HEK293T (cell line): ENCODE data around the gene NPAS3.

Source experiments
- CTCF ChIA-PET: fragments of 350-600 bp; formaldehyde crosslinking; extraction: SDS; loops from one replicate; lab custom pipeline; 2021; ENCODE audit warnings: antibody characterized with exemption, inconsistent platforms; lab: Yijun Ruan, JAX
- POLR2A ChIA-PET: fragments of 350-600 bp; formaldehyde crosslinking; extraction: SDS; loops from one replicate; lab custom pipeline; 2020; ENCODE audit warnings: antibody characterized with exemption, inconsistent platforms; lab: Yijun Ruan, JAX
- DNase-seq: peaks from one replicate; pipeline ENCODE4 v3.0.0; 2012; ENCODE audit warnings: mixed read lengths; ENCODE audit errors: extremely low spot score
- ARNT ChIP-seq: fragments of 450-650 bp; IDR thresholded peaks from 2 replicates; pipeline ENCODE4 v1.6.1; 2017; ENCODE audit warnings: mild to moderate bottlenecking
- BHLHE40 ChIP-seq: fragments of 450-650 bp; IDR thresholded peaks from 2 replicates; pipeline ENCODE4 v1.6.1; 2016; ENCODE audit warnings: mild to moderate bottlenecking, moderate library complexity, borderline replicate concordance
- CTBP1 ChIP-seq: fragments of 450-650 bp; IDR thresholded peaks from 2 replicates; pipeline ENCODE4 v1.6.1; 2016; ENCODE audit warnings: borderline replicate concordance
- ELF4 ChIP-seq: fragments of 450-650 bp; IDR thresholded peaks from 2 replicates; pipeline ENCODE4 v1.6.1; 2017; ENCODE audit warnings: antibody characterized with exemption
- FOXA1 ChIP-seq: fragments of 450-650 bp; IDR thresholded peaks from 2 replicates; pipeline ENCODE4 v1.6.1; 2016; ENCODE audit warnings: mild to moderate bottlenecking
- FOXK2 ChIP-seq: fragments of 450-650 bp; IDR thresholded peaks from 2 replicates; pipeline ENCODE4 v1.6.1; 2016; ENCODE audit warnings: mild to moderate bottlenecking
- FOXM1 ChIP-seq: fragments of 450-650 bp; IDR thresholded peaks from 2 replicates; pipeline ENCODE4 v1.6.1; 2017; ENCODE audit warnings: mild to moderate bottlenecking, borderline replicate concordance
- HDGF ChIP-seq: fragments of 450-650 bp; IDR thresholded peaks from 2 replicates; pipeline ENCODE4 v1.6.1; 2017; ENCODE audit warnings: antibody characterized with exemption, borderline replicate concordance
- L3MBTL2 ChIP-seq: fragments of 450-650 bp; conservative IDR thresholded peaks from 2 replicates; pipeline ENCODE4 v1.6.1; 2016; ENCODE audit warnings: mild to moderate bottlenecking
- LEF1 ChIP-seq: fragments of 450-650 bp; IDR thresholded peaks from 2 replicates; pipeline ENCODE4 v1.6.1; 2017; ENCODE audit warnings: mild to moderate bottlenecking, borderline replicate concordance
- NFRKB ChIP-seq: fragments of 450-650 bp; IDR thresholded peaks from 2 replicates; pipeline ENCODE4 v1.6.1; 2016; ENCODE audit warnings: mild to moderate bottlenecking, moderate library complexity
- SP1 ChIP-seq: fragments of 450-650 bp; IDR thresholded peaks from 2 replicates; pipeline ENCODE4 v1.6.1; 2017
- SUZ12 ChIP-seq: fragments of 450-650 bp; IDR thresholded peaks from 2 replicates; pipeline ENCODE4 v1.6.1; 2016; ENCODE audit warnings: mild to moderate bottlenecking
- TARDBP ChIP-seq: fragments of 450-650 bp; IDR thresholded peaks from 2 replicates; pipeline ENCODE4 v1.6.1; 2016
- ZNF384 ChIP-seq: fragments of 450-650 bp; IDR thresholded peaks from 2 replicates; pipeline ENCODE4 v1.6.1; 2016
- TF ChIP-seq, protein P1 (sequence below): fragments of 450-650 bp; IDR thresholded peaks from 2 replicates; pipeline ENCODE4 v1.6.1; 2016

The NPAS3 gene

DNA sequence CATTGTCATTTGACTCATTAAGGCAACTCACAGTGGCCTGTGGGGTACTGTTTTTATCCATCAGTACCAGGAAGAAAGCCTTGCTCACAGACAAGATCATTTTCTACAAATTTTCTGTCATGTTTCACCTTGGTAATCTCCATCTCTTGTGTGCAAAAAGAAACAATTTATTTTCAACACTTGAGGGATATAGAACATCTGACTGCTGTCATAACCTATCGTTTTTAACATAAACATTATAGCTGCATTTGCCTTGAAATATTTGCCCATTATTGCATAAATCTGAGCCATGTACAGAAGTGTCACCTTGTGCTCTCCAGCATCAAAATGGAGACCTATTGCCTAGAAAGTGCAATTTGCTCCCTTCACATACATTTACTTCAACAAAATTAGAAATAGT is 300.8 kb downstream of the NPAS3 start:
- POLR2A ChIA-PET = no interaction called here
- TF ChIP-seq ZNF384 (no peak), FOXK2 (no peak), CTBP1 (no peak), ARNT (no peak), TARDBP (no peak), NFRKB (no peak), BHLHE40 (no peak), ELF4 (no peak), FOXA1 (no peak), SP1 (no peak), HDGF (no peak)
- TF ChIP-seq, protein P1, sequence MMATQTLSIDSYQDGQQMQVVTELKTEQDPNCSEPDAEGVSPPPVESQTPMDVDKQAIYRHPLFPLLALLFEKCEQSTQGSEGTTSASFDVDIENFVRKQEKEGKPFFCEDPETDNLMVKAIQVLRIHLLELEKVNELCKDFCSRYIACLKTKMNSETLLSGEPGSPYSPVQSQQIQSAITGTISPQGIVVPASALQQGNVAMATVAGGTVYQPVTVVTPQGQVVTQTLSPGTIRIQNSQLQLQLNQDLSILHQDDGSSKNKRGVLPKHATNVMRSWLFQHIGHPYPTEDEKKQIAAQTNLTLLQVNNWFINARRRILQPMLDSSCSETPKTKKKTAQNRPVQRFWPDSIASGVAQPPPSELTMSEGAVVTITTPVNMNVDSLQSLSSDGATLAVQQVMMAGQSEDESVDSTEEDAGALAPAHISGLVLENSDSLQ = no peak
- DNase-seq = no peak
- CTCF ChIA-PET = no interaction called here

DNA sequence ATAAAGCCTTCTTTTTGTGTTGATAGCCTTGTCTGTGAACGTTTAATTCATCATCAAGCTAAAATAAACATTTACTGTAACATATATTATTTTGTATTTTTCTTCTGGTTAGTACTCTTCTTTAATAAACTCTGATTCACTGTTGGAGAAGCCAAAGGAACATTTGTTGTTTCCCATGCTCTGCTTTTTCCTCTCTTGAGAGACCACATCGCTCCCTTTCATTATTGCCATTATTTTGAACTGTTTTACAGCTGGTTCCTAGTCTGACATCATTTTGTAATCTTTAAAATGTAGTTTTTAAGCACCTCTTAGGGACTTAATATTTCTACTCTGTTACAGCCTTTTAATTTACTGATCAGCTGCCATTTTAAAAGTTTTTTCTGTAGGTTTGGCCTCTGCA is 301.8 kb downstream of the NPAS3 start:
- POLR2A ChIA-PET = no interaction called here
- TF ChIP-seq ARNT (no peak), TARDBP (no peak), LEF1 (no peak), NFRKB (no peak), CTBP1 (no peak), SP1 (no peak), L3MBTL2 (no peak), FOXK2 (no peak), ELF4 (no peak), FOXM1 (no peak), SUZ12 (no peak), BHLHE40 (no peak), HDGF (no peak), FOXA1 (no peak), ZNF384 (no peak)
- TF ChIP-seq, protein P1 = no peak
- CTCF ChIA-PET = interaction anchor here (0.6 kb wide), 1 partner anchor 415 kb away, joined by 4 read pairs; no protein-coding TSS in a partner anchor
- DNase-seq = no peak

DNA sequence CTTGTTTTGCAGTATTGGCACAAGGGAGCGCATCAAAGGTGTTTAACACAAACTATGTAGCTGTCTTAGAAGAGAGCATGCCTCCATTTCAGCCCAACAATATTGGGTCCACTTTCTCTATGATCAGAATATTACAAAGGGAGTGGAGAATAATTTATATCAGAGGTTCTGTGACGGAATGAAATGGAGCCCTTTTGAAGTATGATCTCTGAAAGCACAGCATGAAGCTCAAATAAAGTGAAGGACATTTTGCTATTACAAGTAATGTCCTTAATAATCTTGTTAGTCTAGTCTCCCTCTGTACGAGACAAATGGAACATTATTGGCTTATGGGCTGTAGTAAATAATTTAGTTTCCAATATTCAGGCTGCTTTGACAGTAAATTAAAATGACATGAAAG is 302.7 kb downstream of the NPAS3 start:
- ChIA-PET POLR2A (no interaction called here), CTCF (no interaction called here)
- TF ChIP-seq ZNF384 (no peak), SUZ12 (no peak), FOXA1 (no peak), L3MBTL2 (no peak)
- TF ChIP-seq, protein P1 = peak; percentile 27; the same call in 1 of the 2 replicates
- DNase-seq = no peak

DNA sequence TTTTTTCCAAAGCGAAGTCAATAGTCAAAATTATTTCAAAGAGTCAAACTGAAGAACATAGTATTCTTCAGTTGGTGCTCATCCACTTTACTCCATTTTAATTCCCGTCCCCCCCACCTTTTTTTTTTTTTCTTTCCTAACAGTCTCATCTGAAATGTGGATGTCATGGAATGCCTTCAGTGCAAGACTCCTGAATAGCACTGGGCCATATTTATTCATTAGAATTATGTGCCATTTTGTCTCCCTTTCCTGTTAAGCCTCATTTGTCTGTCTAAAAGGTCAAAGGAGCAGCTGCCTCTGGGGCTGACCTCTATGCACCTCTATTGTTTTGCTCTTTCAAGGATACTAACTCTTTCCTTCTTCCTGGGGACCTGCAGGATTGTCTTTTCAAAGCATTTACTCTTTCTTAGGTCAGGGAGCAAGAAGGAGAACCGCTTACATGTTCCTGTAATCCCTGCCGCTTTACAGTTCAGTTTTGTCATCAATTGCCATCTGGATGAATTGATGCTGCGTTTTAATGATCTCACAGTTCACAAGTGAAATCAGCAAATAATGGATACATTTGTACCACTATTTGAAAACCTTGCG is 310.6 kb downstream of the NPAS3 start:
- DNase-seq = no peak
- POLR2A ChIA-PET = no interaction called here
- CTCF ChIA-PET = no interaction called here
- TF ChIP-seq BHLHE40 = no peak

DNA sequence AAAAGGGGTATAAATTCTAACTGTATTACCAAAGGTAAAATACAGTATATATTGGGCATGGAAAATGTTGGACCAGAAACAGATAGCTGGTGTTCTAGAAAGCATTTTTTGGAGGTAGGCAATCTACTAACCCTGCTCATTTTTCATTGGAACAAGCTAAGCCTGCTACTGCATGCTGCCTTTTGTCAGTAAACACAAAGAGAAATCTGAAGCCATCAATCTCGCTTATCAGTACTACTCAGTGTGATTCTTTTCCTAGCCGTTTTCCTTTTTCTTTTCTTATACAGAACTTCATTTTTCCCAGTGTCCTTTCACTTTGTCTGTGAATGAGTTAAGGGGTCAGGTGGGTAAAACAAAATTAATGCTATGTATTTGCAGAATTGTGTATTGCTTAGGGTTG is 312.3 kb downstream of the NPAS3 start:
- DNase-seq = peak; percentile 7
- no peak for TF ChIP-seq ELF4
- TF ChIP-seq, protein P1 = 0 out of 2 replicates have a peak, but pooled peaks have one; percentile 19
- no peak for TF ChIP-seq HDGF
- no peak for TF ChIP-seq SP1
- TF ChIP-seq FOXM1 = no peak
- no peak for TF ChIP-seq BHLHE40
- TF ChIP-seq L3MBTL2 = no peak
- TF ChIP-seq TARDBP = no peak
- CTCF ChIA-PET = no interaction called here
- POLR2A ChIA-PET = no interaction called here

DNA sequence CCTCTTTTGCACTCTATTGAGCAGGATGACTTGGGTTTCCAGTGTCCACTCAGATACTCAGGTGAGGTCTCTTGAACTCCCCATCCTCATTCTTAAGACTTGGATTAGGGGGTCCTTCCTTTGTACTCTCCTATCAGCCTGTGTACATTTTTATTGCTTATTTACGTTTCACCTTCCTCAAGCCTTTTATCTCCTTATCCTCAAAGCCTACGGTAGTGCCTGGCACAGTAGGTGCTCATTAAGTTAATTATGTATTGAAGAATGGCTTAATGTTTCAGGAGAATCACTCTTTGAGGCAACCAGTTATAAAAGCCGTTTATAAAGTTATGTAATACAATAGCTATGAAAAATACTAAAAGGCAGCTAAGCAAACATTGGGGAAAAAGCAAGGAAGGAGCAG is 315.7 kb downstream of the NPAS3 start:
- ChIA-PET CTCF (no interaction called here), POLR2A (no interaction called here)
- TF ChIP-seq FOXM1 (no peak), HDGF (no peak), SUZ12 (no peak), FOXK2 (no peak), ZNF384 (no peak), LEF1 (no peak), BHLHE40 (no peak), ELF4 (no peak), ARNT (no peak), NFRKB (no peak)
- no peak for DNase-seq
